ENCODE data around the gene SOAT1. TPM values are rescaled to one million over a fixed set of nuclear protein-coding genes. Genes with fewer than 3 reads are reported as not detected.

SOAT1 gene
- total RNA-seq, 1 experiment from 2014 or later = 7.5 TPM

DNA sequence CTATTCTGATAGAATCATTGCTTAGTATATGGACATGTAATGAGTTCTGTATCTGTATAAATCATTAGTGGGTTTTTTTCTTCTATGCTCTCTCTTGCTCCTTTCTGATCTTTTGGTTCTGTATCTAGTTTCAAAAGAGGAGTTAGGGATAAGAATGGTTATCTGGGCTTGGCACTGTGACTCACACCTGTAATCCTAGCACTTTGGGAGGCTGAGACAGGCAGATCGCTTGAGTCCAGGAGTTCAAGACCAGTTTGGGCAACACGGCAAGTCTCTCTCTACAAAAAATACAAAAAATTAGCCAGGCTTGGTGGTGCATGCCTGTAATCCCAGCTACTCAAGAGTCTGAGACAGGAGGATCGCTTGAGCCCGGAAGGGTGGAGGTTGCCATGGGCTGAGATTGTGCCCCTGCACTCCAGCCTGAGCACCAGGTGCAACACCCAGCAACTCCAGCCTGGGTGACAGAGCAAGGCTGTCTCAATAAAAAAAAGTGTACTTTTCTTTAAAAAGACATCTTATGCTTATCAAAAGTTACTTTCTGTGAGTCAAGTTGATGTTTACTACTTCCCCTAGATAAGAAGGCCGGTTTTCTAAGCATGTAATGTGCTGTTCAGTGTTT lies 44.5 kb downstream of the SOAT1 start:
- Histone ChIP-seq H3K4ac (ENCODE audit: low read depth, low read length) (no peak overlapping the region), H3K56ac (ENCODE audit: insufficient read length, low read depth, low read length) (no peak overlapping the region), H3K27ac (ENCODE audit: insufficient read length, low read depth, low read length) (no peak overlapping the region), H3T11ph (ENCODE audit: low read length) (no peak overlapping the region), H2BK12ac (ENCODE audit: insufficient read length, low read depth, low read length) (no peak overlapping the region), H3K14ac (ENCODE audit: insufficient read depth, low read length) (no peak overlapping the region), H3K79me2 (ENCODE audit: insufficient read depth, low read length) (no peaks in the 10 kb centered on the region), H4K20me1 (ENCODE audit: control insufficient read depth, insufficient read depth, insufficient read length) (no peaks in the 10 kb centered on the region), H2BK120ac (ENCODE audit: low read depth, low read length, poor library complexity, severe bottlenecking) (no peak overlapping the region), H4K8ac (replicated peaks; ENCODE audit: insufficient read length, low read depth, low read length) (no peak overlapping the region), H3K18ac (ENCODE audit: insufficient read length, low read depth, low read length) (no peak overlapping the region), H2BK5ac (ENCODE audit: insufficient read length, low read length) (no peak overlapping the region), H2AFZ (ENCODE audit: low read length) (no peak overlapping the region), H4K5ac (ENCODE audit: insufficient read length, low read depth, low read length) (no peak overlapping the region), H3K27me3 (ENCODE audit: insufficient read depth, low read length) (no peaks in the 10 kb centered on the region), H3K9ac (ENCODE audit: extremely low read depth, insufficient read length, low read length) (no peak overlapping the region), H4K91ac (ENCODE audit: insufficient read length, low read depth, low read length) (no peak overlapping the region), H3K23ac (ENCODE audit: insufficient read length, low read depth, low read length) (no peak overlapping the region), H2BK15ac (ENCODE audit: low read depth, low read length) (no peak overlapping the region), H2BK20ac (ENCODE audit: low read depth, low read length, poor library complexity, severe bottlenecking) (no peak overlapping the region), H2AK5ac (ENCODE audit: insufficient read length, low read length) (no peak overlapping the region), H3K4me1 (ENCODE audit: insufficient read depth, low read length) (no peaks in the 10 kb centered on the region), H3K9me3 (ENCODE audit: control insufficient read depth, low read depth, low read length) (no peaks in the 10 kb centered on the region), H3K79me1 (ENCODE audit: insufficient read depth, low read depth, low read length, poor library complexity, severe bottlenecking) (no peaks in the 10 kb centered on the region), H3K23me2 (ENCODE audit: insufficient read length, low read depth, low read length, poor library complexity, severe bottlenecking) (no peaks in the 10 kb centered on the region), H3K4me2 (ENCODE audit: insufficient read depth, insufficient read length, low read length) (no peak overlapping the region)
- Mint-ChIP-seq H3K27ac (peak overlapping the region in 1 of 3 experiments; percentile 63; a peak in 1 of 7 replicates), H3K36me3 (ENCODE audit: insufficient read depth in 1 of 3, low read depth in 3 of 3) (no peaks in the 10 kb centered on the region; a peak in 1 of 7 replicates), H3K27me3 (ENCODE audit: low read depth) (no peaks in the 10 kb centered on the region), H3K4me1 (no peaks in the 10 kb centered on the region), H3K9me3 (no peaks in the 10 kb centered on the region), H3K4me3 (no peak overlapping the region)
- WGBS (ENCODE audit: extremely low coverage, insufficient read length, low lambda C conversion rate) = no CpG with 5 or more reads among the region's 5 CpGs
- TF ChIP-seq, protein P1, sequence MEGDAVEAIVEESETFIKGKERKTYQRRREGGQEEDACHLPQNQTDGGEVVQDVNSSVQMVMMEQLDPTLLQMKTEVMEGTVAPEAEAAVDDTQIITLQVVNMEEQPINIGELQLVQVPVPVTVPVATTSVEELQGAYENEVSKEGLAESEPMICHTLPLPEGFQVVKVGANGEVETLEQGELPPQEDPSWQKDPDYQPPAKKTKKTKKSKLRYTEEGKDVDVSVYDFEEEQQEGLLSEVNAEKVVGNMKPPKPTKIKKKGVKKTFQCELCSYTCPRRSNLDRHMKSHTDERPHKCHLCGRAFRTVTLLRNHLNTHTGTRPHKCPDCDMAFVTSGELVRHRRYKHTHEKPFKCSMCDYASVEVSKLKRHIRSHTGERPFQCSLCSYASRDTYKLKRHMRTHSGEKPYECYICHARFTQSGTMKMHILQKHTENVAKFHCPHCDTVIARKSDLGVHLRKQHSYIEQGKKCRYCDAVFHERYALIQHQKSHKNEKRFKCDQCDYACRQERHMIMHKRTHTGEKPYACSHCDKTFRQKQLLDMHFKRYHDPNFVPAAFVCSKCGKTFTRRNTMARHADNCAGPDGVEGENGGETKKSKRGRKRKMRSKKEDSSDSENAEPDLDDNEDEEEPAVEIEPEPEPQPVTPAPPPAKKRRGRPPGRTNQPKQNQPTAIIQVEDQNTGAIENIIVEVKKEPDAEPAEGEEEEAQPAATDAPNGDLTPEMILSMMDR (conservative IDR thresholded peaks at IDR 0.05) = no peak
- no peak for DNase-seq

All from H9 (cell line).